HG02870 (cell line): ENCODE measurements around the gene ARID4B.
A peak's percentile ranks its signal among the peaks of the same experiment; 100 is the strongest.
"Not testable (repeated sequence)": the region's sequence is repeated elsewhere in the genome, so short reads cannot be mapped to it uniquely, and the experiment has no call there.

Source experiments
- ATAC-seq: cut with Tn5 transposase; IDR thresholded peaks from one replicate; pipeline ENCODE4 v1.9.1; 2021; ENCODE audit warnings: mild to moderate bottlenecking, moderate library complexity; ENCODE audit not compliant: unreplicated experiment

Gene ARID4B

DNA sequence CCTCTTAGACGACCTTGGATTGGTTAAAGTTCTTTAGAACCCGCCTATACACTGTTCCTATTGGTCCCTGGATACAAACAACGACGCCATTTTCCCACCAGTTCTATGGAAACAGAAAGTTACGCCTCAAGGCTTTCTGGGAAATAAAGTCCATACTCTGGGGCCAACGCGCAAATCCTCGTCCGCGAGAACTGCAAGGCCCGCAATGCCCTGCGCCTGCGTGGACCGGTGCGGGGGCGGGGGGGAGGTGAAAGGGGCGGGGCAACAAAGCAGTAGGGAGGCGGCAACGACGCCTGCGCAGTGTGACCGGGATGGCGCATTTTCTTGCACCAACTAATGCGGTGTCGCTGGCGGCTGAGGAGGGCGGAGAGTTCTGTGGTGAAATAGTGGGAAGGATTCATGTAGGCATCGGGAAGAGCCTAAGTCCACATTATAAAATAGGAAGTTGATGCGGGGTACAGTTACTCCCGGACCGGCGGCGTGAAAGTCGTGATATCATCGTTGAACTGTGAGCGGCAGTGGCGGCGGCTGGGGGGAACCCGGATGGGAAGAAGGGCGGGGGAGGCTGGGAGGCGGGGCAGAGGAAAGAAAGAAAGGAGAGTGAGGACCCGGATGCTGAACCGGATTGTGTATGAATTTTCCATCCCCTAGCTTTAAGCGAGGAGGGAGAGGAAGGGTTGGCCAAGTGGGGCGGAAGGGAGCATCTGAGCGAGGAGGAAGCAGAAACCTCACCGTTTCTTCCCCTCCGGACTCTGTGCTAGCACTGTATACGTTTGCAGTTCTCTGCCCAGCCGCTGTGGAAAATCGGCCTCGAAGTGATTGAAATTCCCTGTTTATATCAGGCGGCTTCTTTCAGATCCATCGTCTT lies 526 bp upstream of the ARID4B start, which contains the start of gene GGPS1:
Gene GGPS1, plus strand, starts transcription at position 300 of the 868 bp plus-strand sequence. CDS start 6,695 bp downstream, outside the sequence.
- ATAC-seq: peak; percentile 73

- no peak for ATAC-seq
These were observed 1.0 kb downstream of the ARID4B start for GRCh38 chr1:235326719-235327558.

GRCh38 chr1:235325854-235326253 lies 2.1 kb downstream of the ARID4B start:
- no peak for ATAC-seq

GRCh38 chr1:235325139-235325538 lies 2.8 kb downstream of the ARID4B start:
- no peak for ATAC-seq

GRCh38 chr1:235324296-235324695 lies 3.7 kb downstream of the ARID4B start:
- no peak for ATAC-seq

GRCh38 chr1:235320521-235321179 lies 7.3 kb downstream of the ARID4B start:
- ATAC-seq: no peak

GRCh38 chr1:235319255-235319654 lies 8.7 kb downstream of the ARID4B start:
- ATAC-seq: no peak

DNA sequence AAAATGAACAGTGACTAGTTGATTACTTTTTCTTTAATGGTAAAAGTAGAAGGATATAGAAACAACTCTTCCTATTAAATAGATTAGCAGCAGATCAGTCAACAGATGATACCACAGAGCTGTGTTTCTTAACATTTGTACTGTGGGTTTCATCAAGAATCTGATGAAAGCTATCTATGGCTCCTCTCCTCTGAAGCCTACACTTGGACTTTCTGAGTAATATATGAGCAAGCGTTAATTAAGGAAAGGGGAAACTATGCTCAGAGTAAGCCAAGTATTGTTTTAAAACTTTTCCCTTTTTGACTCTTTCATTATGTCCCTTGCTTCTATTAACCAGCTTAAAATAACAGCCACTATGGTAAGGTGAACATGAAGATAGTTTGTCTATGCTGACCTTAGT lies 10.8 kb downstream of the ARID4B start:
- no peak for ATAC-seq

- ATAC-seq: no peak
These were observed 12.2 kb downstream of the ARID4B start for GRCh38 chr1:235315735-235316134.

GRCh38 chr1:235315173-235315572 lies 12.8 kb downstream of the ARID4B start:
- no peak for ATAC-seq

DNA sequence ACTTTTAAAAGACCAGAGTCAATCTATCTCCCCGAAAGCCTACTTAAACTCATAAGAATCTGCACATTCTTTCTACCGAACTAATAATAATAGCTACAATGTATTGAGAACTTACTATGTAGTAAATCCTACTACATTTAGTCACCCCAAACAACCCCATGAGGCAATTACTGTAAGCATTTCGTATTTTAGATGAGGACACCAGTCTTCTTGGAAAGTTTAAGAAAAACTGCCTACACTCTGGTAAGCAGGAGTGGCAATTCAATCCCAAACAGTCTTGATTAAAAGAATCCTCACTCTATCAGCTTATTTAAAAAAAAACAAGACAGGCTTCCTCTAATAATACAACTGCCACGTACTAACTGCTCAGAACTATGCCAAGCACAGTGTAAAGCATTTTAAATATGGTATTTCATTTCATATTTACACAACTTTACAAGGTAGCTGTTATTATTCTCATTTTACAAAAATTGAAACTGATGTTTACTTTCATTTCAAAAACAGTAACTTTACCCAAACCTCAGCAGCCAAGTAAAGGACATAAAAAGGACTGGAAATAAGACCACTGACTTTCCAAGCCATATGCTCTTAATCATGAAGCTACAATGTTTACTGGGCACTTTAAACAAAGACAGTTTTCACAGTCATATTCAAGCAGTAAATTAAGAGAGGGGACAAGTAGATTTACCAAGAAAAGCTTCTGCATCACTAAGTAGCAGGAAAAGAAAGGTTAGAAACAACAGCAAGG lies 13.9 kb downstream of the ARID4B start:
- ATAC-seq: no peak

DNA sequence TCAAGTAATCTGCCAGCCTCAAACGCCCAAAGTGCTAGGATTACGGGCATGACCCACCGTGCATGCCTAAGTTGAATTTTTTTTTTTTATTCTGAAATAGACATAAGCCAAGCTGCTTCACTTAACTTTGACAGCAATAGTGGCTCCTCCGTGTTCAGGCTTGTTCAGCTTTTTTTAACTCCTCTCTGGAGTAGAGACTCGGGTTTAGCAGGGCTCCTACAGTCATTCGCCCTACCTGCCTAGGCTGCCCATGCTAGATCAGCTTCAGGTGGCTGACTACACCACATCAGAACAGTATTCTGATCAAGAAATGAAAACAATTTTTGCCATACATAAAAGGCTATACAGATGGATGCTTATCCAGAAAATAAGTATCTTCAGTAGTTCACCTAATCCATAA lies 14.7 kb downstream of the ARID4B start:
- ATAC-seq: no peak

DNA sequence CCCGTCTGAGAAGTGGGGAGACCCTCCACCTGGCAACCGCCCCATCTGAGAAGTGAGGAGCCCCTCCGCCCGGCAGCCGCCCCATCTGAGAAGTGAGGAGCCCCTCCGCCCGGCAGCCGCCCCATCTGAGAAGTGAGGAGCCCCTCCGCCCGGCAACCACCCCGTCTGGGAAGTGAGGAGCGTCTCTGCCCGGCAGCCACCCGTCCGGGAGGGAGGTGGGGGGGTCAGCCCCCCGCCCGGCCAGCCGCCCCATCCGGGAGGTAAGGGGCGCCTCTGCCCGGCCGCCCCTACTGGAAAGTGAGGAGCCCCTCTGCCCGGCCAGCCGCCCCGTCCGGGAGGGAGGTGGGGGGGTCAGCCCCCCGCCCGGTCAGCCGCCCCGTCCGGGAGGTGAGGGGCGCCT lies 18.8 kb downstream of the ARID4B start:
- ATAC-seq: not testable (repeated sequence)

- no peak for ATAC-seq
These were observed 20.5 kb downstream of the ARID4B start for GRCh38 chr1:235307158-235308124.

GRCh38 chr1:235304549-235305451 lies 23.2 kb downstream of the ARID4B start:
- no peak for ATAC-seq

GRCh38 chr1:235302143-235302542 lies 25.8 kb downstream of the ARID4B start:
- no peak for ATAC-seq

- ATAC-seq: no peak
These were observed 28.7 kb downstream of the ARID4B start for GRCh38 chr1:235299169-235299858.

- no peak for ATAC-seq
These were observed 29.2 kb downstream of the ARID4B start for GRCh38 chr1:235298758-235299157.
